Measurements from ENCODE around the gene FA2H.
"Not testable (repeated sequence)": the region's sequence is repeated elsewhere in the genome, so short reads cannot be mapped to it uniquely, and the experiment has no call there.

The FA2H gene

DNA sequence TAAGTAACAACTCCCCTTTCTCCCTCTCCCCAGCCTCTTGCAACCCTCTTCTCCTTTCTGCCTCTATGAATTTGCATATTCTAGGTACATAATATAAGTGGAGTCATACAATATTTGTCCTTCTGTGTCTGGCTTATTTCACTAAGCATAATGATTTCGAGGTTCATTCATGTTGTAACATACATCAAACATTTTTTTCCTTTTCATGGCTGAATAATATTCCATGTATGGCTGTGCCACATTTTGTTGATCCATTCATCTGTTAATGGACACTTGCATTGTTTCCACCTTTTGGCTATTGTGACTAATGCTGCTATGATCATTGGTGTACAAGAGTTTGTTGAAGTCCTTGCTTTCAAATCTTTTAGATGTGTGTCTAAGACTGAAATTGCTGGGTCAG is 17.6 kb upstream of the FA2H start:
- H3K27ac ChIP-seq (replicated peaks): no peak overlapping the region
- TF ChIP-seq SPI1 (IDR thresholded peaks at IDR 0.05; ENCODE audit: borderline replicate concordance, low read depth): no peak
- TF ChIP-seq GABPA (IDR thresholded peaks at IDR 0.05; ENCODE audit: low read depth): no peak
- TF ChIP-seq, protein P1, sequence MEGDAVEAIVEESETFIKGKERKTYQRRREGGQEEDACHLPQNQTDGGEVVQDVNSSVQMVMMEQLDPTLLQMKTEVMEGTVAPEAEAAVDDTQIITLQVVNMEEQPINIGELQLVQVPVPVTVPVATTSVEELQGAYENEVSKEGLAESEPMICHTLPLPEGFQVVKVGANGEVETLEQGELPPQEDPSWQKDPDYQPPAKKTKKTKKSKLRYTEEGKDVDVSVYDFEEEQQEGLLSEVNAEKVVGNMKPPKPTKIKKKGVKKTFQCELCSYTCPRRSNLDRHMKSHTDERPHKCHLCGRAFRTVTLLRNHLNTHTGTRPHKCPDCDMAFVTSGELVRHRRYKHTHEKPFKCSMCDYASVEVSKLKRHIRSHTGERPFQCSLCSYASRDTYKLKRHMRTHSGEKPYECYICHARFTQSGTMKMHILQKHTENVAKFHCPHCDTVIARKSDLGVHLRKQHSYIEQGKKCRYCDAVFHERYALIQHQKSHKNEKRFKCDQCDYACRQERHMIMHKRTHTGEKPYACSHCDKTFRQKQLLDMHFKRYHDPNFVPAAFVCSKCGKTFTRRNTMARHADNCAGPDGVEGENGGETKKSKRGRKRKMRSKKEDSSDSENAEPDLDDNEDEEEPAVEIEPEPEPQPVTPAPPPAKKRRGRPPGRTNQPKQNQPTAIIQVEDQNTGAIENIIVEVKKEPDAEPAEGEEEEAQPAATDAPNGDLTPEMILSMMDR (IDR thresholded peaks at IDR 0.05; ENCODE audit: insufficient read depth, low read length): no peak
- TF ChIP-seq, protein P2, sequence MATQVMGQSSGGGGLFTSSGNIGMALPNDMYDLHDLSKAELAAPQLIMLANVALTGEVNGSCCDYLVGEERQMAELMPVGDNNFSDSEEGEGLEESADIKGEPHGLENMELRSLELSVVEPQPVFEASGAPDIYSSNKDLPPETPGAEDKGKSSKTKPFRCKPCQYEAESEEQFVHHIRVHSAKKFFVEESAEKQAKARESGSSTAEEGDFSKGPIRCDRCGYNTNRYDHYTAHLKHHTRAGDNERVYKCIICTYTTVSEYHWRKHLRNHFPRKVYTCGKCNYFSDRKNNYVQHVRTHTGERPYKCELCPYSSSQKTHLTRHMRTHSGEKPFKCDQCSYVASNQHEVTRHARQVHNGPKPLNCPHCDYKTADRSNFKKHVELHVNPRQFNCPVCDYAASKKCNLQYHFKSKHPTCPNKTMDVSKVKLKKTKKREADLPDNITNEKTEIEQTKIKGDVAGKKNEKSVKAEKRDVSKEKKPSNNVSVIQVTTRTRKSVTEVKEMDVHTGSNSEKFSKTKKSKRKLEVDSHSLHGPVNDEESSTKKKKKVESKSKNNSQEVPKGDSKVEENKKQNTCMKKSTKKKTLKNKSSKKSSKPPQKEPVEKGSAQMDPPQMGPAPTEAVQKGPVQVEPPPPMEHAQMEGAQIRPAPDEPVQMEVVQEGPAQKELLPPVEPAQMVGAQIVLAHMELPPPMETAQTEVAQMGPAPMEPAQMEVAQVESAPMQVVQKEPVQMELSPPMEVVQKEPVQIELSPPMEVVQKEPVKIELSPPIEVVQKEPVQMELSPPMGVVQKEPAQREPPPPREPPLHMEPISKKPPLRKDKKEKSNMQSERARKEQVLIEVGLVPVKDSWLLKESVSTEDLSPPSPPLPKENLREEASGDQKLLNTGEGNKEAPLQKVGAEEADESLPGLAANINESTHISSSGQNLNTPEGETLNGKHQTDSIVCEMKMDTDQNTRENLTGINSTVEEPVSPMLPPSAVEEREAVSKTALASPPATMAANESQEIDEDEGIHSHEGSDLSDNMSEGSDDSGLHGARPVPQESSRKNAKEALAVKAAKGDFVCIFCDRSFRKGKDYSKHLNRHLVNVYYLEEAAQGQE (IDR thresholded peaks at IDR 0.05; ENCODE audit: insufficient replicate concordance, low read depth): no peak
- no peak for TF ChIP-seq POLR2AphosphoS5 (IDR thresholded peaks at IDR 0.05; ENCODE audit: low read depth)
- no peak for DNase-seq (ENCODE audit: low read depth in 1 of 2, low spot score in 1 of 2)

DNA sequence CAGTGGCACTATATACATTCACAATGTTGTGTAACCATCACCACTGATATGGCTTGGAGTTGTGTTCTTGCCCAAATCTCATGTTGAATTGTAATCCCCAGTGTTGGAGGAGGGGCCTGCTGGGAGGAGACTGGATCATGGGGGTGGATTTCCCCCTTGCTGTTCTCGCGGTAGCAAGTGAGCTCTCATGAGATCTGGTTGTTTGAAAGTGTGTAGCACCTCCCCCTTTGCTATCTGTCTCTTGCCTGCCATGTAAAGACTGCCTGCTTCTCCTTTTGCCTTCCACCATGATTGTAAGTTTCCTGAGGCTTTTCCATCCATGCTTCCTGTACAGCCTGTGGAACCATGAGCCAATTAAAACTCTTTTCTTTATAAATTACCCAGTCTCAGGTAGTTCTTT is 17.1 kb upstream of the FA2H start:
- H3K27me3 ChIP-seq (ENCODE audit: insufficient read depth, poor library complexity, severe bottlenecking); DNase-seq (ENCODE audit: low read depth in 1 of 2, low spot score in 1 of 2); H3K4me3 ChIP-seq (replicated peaks; ENCODE audit: insufficient read depth, low read length); H3K27ac ChIP-seq (replicated peaks): not testable (repeated sequence)

More for the DNA sequence above, 17.6 kb upstream of the FA2H start:
- H3K4me3 ChIP-seq (replicated peaks; ENCODE audit: insufficient read depth, low read length): no peak overlapping the region
- no peaks in the 10 kb centered on the region for H3K27me3 ChIP-seq (ENCODE audit: insufficient read depth, poor library complexity, severe bottlenecking)

DNA sequence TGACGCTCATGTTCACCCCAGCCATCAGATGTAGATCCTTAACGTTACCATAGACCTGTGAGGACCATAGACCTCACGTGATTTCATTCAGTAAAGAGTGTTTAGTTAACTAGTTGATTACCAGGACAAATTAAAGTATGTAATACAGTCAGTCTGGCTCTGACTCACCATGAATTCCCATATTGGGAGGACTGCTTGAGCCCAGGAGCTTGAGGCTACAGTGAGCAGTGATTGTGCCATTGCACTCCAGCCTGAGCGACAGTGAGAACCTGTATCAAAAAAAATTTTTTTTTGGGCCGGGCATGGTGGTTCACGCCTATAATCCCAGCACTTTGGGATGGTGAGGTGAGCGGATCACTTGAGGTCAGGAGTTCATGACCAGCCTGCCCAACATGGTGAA is 13.5 kb upstream of the FA2H start:
- H3K27me3 ChIP-seq (ENCODE audit: insufficient read depth, poor library complexity, severe bottlenecking): no peaks in the 10 kb centered on the region
- TF ChIP-seq, protein P1 (IDR thresholded peaks at IDR 0.05; ENCODE audit: insufficient read depth, low read length): no peak
- TF ChIP-seq GABPA (IDR thresholded peaks at IDR 0.05; ENCODE audit: low read depth) (no peak), POLR2AphosphoS5 (IDR thresholded peaks at IDR 0.05; ENCODE audit: low read depth) (no peak), SPI1 (IDR thresholded peaks at IDR 0.05; ENCODE audit: borderline replicate concordance, low read depth) (no peak)
- TF ChIP-seq, protein P2 (IDR thresholded peaks at IDR 0.05; ENCODE audit: insufficient replicate concordance, low read depth): no peak

DNA sequence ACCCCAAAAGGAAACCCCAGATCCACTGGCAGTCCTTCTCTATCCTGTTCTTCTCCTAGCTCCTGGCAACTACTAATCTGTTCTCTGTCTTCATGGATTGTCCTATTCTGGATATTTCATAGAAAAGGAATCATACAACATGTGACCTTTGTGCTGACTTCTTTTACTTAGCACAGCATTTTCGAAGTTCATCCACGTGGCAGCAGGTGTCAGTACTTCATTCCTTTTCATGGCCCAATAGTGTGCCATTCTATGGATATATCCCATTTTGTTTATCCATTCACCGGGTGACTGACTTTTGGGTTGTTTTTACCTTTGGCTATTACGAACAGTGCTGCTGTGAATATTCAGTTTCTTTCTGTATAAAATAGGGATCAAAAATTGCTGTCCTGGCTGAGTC is 10.4 kb upstream of the FA2H start:
- Histone ChIP-seq H3K4me3 (replicated peaks; ENCODE audit: insufficient read depth, low read length) (no peak overlapping the region), H3K27ac (replicated peaks) (no peak overlapping the region), H3K27me3 (ENCODE audit: insufficient read depth, poor library complexity, severe bottlenecking) (peaks cover 2% of the 10 kb centered on the region)
- DNase-seq (ENCODE audit: low read depth in 1 of 2, low spot score in 1 of 2): no peak
- no peak for TF ChIP-seq POLR2AphosphoS5 (IDR thresholded peaks at IDR 0.05; ENCODE audit: low read depth)
- TF ChIP-seq GABPA (IDR thresholded peaks at IDR 0.05; ENCODE audit: low read depth): no peak
- TF ChIP-seq, protein P1 (IDR thresholded peaks at IDR 0.05; ENCODE audit: insufficient read depth, low read length): no peak
- TF ChIP-seq, protein P2 (IDR thresholded peaks at IDR 0.05; ENCODE audit: insufficient replicate concordance, low read depth): no peak
- TF ChIP-seq SPI1 (IDR thresholded peaks at IDR 0.05; ENCODE audit: borderline replicate concordance, low read depth): no peak

More for the DNA sequence above, 13.5 kb upstream of the FA2H start:
- no peak overlapping the region for H3K4me3 ChIP-seq (replicated peaks; ENCODE audit: insufficient read depth, low read length)
- DNase-seq (ENCODE audit: low read depth in 1 of 2, low spot score in 1 of 2): no peak
- H3K27ac ChIP-seq (replicated peaks): no peak overlapping the region

Measured in HL-60 (cell line).